Stimulated activated CD4-positive, alpha-beta T cell treated with anti-CD3 and anti-CD28 coated beads, Interleukin-15, amount 100 ng/mL, for 48 hours (primary cell): ENCODE results near the gene PMPCA.

Source experiments
- DNase-seq, 2 donors: peaks; one replicate each; pipeline ENCODE4 v3.0.0-alpha.2; 2020; ENCODE audit warnings: low read depth in 2 of 2

The PMPCA gene

GRCh38 chr9:136456258-136456657 lies 45.8 kb downstream of the PMPCA start:
- DNase-seq = no peak

- no peak for DNase-seq
Measured at GRCh38 chr9:136457326-136457725, 46.9 kb downstream of the PMPCA start.

GRCh38 chr9:136459425-136459824 lies 49.0 kb downstream of the PMPCA start:
- no peak for DNase-seq

- no peak for DNase-seq
Measured at GRCh38 chr9:136460772-136461325, 50.4 kb downstream of the PMPCA start.

DNA sequence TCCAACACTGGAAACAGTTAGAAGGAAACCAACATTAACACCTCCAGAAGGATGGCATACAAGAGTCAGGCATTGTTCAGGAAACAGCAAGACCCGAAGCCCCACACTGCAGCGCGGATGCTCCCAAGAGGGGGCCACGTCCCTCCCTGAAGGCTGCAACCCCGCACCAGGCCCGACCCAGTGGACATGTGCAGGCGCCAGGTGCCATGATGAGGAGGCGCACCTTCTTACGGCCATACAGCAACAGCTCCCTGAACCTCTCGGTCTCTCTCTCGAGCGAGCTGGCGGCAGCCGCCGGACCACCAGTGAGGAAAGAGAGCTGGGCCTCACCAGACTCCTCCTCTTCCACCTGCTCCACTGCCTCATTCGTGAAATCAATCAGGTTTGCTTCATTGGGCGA lies 52.2 kb downstream of the PMPCA start:
- DNase-seq = no peak

DNA sequence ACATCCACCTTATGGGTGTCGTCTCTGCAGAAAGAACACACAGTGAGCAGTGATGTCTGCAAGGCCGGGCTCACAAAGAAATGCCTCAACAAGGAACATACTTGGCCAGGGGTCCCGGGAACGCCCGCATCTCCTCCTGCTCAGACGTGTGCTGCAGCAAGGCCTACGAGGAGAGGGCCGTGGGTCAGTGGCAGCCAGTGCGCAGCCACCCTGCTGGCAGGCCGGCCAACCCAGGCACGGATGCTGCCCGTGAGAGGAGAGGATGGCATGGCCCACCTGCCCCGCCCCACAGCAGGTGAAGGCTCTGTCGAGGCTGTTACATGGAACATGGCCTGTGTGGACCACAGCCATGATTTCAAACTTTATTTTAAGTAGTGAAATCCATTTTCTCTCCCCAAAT lies 53.1 kb downstream of the PMPCA start:
- DNase-seq = no peak

- DNase-seq = no peak
Measured at GRCh38 chr9:136464241-136464640, 53.8 kb downstream of the PMPCA start.

GRCh38 chr9:136465500-136466154 lies 55.2 kb downstream of the PMPCA start:
- no peak for DNase-seq

- no peak for DNase-seq
Measured at GRCh38 chr9:136466155-136466541, 55.7 kb downstream of the PMPCA start.

- DNase-seq = no peak
Measured at GRCh38 chr9:136467766-136468165, 57.3 kb downstream of the PMPCA start.

- DNase-seq = no peak
Measured at GRCh38 chr9:136470356-136470755, 59.9 kb downstream of the PMPCA start.

DNA sequence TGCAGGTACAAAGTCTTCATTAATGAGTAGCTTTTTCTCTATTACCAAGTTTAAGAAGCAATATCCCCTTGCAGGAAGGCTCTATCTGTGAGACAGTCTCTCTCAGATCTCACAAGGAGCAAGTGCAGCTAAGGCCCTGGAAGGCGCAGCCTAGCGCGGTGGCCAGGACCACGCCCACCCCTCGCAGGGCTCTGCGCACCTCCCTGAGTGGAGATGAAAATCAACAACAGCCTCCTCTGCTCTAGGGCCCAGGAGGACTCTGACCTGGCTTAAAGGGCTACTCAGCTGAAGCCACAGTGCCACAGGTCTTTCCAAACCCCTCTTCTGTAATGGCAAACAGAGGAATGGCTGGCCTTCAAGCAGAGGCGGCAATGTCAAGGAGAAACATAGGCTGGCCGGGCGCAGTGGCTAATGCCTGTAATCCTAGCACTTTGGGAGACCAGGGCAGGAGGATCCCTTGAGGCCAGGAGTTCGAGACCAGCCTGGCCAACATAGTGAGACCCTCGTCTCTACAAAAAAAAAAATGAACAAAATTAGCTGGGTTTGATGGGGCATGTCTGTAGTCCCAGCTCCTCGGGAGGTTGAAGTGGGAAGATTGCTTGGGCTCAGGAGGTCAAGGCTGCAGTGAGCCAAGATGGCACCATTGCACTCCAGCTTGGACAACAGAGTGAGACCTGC lies 60.5 kb downstream of the PMPCA start:
- no peak for DNase-seq

DNA sequence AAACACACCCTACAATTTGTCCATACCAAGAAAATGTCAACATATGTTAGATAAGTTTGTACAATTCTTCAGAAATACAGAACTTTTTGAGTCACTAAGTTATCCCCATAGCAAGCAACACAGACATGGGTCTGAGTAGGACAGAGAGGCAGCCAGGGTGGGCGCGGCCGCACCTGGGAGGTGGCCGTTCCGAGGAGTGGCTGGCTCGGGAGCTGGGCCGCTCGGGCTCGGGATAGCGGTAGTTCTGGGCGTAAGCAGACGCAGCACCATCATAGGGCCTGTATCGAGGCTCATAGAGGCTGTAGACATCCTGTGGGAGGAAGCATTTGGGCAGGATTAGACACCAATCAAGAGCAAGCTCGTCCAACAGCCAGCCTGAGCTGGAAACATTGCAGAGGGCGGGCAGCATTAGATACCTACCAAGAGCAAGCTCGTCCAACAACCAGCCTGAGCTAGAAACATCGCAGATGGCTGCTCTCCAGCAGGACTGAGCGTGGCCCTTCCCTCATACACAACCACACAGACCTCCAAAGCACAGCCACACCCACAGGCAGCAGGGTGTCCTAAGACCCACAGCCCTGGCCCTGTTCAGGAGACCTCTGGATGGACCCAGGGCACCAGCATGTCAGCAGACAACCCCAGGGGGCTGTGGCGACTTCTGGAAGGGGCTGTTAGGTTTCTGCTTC lies 61.5 kb downstream of the PMPCA start:
- no peak for DNase-seq

DNA sequence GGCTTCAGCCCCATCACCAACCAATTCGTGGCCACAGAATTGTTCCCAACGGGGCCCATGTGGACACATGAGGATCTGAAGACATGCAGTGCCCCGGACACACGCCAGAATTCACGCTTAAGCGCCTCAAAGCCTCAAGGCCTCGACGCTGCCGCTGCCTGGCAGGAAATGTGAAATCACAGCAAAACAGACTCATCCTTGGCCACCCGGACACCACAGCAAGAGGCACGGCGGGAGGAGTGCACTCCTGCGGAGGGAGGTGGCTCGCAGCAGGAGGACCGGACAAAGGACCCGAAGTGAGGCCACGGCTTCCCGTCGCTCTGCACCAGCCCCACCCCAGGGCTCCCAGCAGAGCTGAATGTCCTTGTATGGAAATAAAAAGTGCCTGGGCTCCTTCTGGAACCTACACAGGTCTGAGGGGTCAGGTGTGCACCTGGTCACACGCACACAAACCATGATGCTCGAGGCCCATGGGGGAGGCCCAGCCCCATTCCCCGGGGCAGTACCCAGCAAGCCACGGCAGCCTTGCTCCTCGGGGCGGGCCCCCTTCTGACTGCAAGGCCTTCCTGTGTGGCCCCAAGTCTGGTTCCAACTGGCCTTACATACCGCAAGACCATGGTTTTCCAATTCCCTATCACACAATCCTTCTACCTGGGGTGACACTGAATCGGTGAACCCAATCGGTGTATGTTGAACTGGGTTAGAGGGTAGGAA lies 62.3 kb downstream of the PMPCA start:
- DNase-seq = no peak

DNA sequence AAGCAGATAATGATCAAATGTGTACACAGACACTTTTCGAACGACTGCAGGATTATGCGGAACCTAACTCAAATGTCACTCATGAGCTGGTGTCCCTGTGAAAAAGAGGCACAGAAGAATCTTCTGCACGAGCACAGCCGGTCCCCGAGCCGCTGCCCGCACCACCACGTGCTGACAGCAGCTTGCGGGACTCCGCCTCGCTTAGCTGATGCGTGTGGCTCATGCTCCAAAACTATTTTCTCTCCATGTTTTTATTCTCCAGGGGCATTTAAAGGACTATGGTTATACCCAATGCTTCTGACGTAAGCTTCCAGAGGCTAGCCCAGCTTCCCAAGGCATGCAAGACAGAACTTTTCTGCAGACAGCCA lies 62.9 kb downstream of the PMPCA start:
- no peak for DNase-seq
